Measurements from ENCODE around the gene ARHGEF7.

- no peak for TF ChIP-seq CTCF (IDR thresholded peaks at IDR 0.05)
- no peak for TF ChIP-seq POLR2AphosphoS5 (IDR thresholded peaks at IDR 0.05; ENCODE audit: insufficient read depth in 1 of 2, low read depth in 1 of 2)
Observed at GRCh38 chr13:111267784-111268183, 152.7 kb downstream of the ARHGEF7 start.

Data from vagina (tissue), 2 donors.